Epithelial cell of esophagus (primary cell): Measurements from ENCODE around the gene STPG2.
A peak's percentile ranks its signal among the peaks of the same experiment; 100 is the strongest.

Experiments
- DNase-seq: peaks from one replicate; pipeline ENCODE4 v3.0.0; 2010; ENCODE audit warnings: low read depth
- H3K4me3 ChIP-seq: 2 replicates; pipeline ENCODE4 v1.5.1; 2011; ENCODE audit warnings: mild to moderate bottlenecking, low read length, control low read depth
- CTCF ChIP-seq: IDR thresholded peaks from 2 replicates; pipeline ENCODE4 v1.5.1; 2011; ENCODE audit warnings: low read depth, mild to moderate bottlenecking, low read length, control low read depth, inconsistent platforms; ENCODE audit not compliant: insufficient read depth; ENCODE audit errors: missing control alignments

STPG2 gene

GRCh38 chr4:98143001-98143899 is at the start of gene STPG2:
Gene STPG2 (minus strand): TSS chr4:98143476.
- peak; percentile 94 for DNase-seq
- peak within 1 kb of the TSS; percentile 78 for H3K4me3 ChIP-seq
- TF ChIP-seq CTCF, result peak; percentile 72

GRCh38 chr4:98185279-98185678 is 42.0 kb upstream of the STPG2 start:
- H3K4me3 ChIP-seq, result no peak overlapping the region
- DNase-seq, result no peak
- TF ChIP-seq CTCF, result no peak

GRCh38 chr4:98181809-98182208 is 38.5 kb upstream of the STPG2 start:
- H3K4me3 ChIP-seq, result no peak overlapping the region
- peak; percentile 67 for DNase-seq
- no peak for TF ChIP-seq CTCF

GRCh38 chr4:98179951-98180350 is 36.7 kb upstream of the STPG2 start:
- no peak for DNase-seq
- TF ChIP-seq CTCF, result no peak

GRCh38 chr4:98176531-98176930 is 33.3 kb upstream of the STPG2 start:
- no peak for DNase-seq
- no peak overlapping the region for H3K4me3 ChIP-seq
- TF ChIP-seq CTCF, result no peak

More at GRCh38 chr4:98179951-98180350, 36.7 kb upstream of the STPG2 start:
- no peak overlapping the region for H3K4me3 ChIP-seq

- no peak for TF ChIP-seq CTCF
- H3K4me3 ChIP-seq, result no peak overlapping the region
- no peak for DNase-seq
Observed at GRCh38 chr4:98170035-98170434, 26.8 kb upstream of the STPG2 start.

- no peak for TF ChIP-seq CTCF
- H3K4me3 ChIP-seq, result no peak overlapping the region
- no peak for DNase-seq
Observed at GRCh38 chr4:98166731-98167041, 23.4 kb upstream of the STPG2 start.
